PFSK-1 (cell line): ENCODE data around the gene MED27.

Source experiments
- FOXP2 ChIP-seq: optimal IDR thresholded peaks from 2 replicates; pipeline ENCODE3; 2011; ENCODE audit warnings: borderline replicate concordance, control low read depth, inconsistent platforms; ENCODE audit not compliant: insufficient read depth; ENCODE audit errors: extremely low read length, extremely low read depth
- POLR2AphosphoS5 ChIP-seq: IDR thresholded peaks from 2 replicates; pipeline ENCODE4 v1.6.1; 2012; ENCODE audit warnings: low read depth, mild to moderate bottlenecking, control low read depth, low read length, moderate library complexity
- SIN3A ChIP-seq: IDR thresholded peaks from 2 replicates; pipeline ENCODE4 v1.6.1; 2012; ENCODE audit warnings: mild to moderate bottlenecking, low read length, moderate library complexity, borderline replicate concordance; ENCODE audit not compliant: insufficient read depth
- TAF1 ChIP-seq: IDR thresholded peaks from 2 replicates; pipeline ENCODE4 v1.6.1; 2012; ENCODE audit warnings: low read length, control low read depth, borderline replicate concordance; ENCODE audit not compliant: insufficient read depth
- TF ChIP-seq, protein P1 (sequence below), 2 experiments: IDR thresholded peaks; 2 replicates each; pipeline versions ENCODE4 v1.6.1 to v1.8.0; 2011 to 2012; ENCODE audit warnings: low read depth in 2 of 2, low read length in 2 of 2, control low read depth in 1 of 2, inconsistent platforms in 1 of 2, mild to moderate bottlenecking in 1 of 2, moderate library complexity in 1 of 2; ENCODE audit not compliant: insufficient read depth in 1 of 2

DNA sequence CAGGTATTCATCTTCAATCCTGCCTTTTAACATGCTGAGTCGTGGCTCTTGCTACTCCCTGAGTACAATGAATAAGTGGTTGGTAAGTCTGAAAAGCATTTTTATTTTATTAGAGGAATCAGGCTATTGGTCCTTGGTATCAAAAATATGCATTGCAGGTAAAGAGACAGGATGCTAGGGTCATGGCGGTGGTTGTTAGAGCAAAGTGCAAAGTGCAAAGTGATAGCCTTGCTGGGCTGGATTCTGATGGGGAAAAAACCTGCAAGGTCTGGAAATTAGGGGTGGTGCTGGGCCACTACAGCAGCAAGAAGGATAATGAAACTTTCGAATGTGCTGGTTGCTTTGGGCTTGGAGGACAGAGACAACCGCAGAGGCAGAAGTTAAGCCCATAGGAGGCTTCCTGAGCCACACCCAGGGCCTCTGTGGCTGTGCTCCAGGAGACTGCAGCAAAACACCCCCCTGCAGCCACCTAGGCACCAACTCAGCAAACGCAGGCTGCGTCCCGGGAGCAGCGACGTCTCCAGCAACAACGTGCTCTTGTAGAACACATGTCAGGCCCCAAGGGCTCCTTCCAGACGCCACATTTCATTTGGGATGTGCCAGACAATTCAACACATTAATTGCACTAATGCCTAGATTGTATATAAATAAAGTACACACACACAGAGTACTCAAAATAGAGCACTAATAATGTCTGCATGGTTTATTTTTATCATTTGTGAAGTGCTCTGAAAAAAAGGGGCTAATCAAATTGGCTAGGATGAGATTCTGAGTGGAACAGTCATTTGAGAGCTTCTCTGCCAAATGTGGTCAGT lies 190.0 kb downstream of the MED27 start:
- TF ChIP-seq POLR2AphosphoS5 = no peak
- TF ChIP-seq FOXP2 = no peak
- TF ChIP-seq, protein P1, sequence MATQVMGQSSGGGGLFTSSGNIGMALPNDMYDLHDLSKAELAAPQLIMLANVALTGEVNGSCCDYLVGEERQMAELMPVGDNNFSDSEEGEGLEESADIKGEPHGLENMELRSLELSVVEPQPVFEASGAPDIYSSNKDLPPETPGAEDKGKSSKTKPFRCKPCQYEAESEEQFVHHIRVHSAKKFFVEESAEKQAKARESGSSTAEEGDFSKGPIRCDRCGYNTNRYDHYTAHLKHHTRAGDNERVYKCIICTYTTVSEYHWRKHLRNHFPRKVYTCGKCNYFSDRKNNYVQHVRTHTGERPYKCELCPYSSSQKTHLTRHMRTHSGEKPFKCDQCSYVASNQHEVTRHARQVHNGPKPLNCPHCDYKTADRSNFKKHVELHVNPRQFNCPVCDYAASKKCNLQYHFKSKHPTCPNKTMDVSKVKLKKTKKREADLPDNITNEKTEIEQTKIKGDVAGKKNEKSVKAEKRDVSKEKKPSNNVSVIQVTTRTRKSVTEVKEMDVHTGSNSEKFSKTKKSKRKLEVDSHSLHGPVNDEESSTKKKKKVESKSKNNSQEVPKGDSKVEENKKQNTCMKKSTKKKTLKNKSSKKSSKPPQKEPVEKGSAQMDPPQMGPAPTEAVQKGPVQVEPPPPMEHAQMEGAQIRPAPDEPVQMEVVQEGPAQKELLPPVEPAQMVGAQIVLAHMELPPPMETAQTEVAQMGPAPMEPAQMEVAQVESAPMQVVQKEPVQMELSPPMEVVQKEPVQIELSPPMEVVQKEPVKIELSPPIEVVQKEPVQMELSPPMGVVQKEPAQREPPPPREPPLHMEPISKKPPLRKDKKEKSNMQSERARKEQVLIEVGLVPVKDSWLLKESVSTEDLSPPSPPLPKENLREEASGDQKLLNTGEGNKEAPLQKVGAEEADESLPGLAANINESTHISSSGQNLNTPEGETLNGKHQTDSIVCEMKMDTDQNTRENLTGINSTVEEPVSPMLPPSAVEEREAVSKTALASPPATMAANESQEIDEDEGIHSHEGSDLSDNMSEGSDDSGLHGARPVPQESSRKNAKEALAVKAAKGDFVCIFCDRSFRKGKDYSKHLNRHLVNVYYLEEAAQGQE (IDR thresholded peaks at IDR 0.05; ENCODE audit: insufficient read depth in 1 of 2, low read depth in 2 of 2, low read length in 2 of 2) = no peak
- no peak for TF ChIP-seq TAF1
- no peak for TF ChIP-seq SIN3A
